HepG2 (cell line): ENCODE data around the gene TUBA8. TPM values are rescaled to one million over a fixed set of nuclear protein-coding genes. Genes with fewer than 3 reads are reported as not detected.
A peak's percentile ranks its signal among the peaks of the same experiment; 100 is the strongest.

Experiments
- ATF1 ChIP-seq: IDR thresholded peaks from 2 replicates; pipeline ENCODE4 v1.6.1; 2016; ENCODE audit warnings: mild to moderate bottlenecking, control low read depth
- BCL3 ChIP-seq: sonication (generic); formaldehyde crosslinking; IDR thresholded peaks from 2 replicates; pipeline ENCODE4 v1.5.1; 2020; ENCODE audit warnings: mild to moderate bottlenecking, missing genetic modification reagents, moderate library complexity
- CSRNP1 ChIP-seq: sonication (generic); formaldehyde crosslinking; IDR thresholded peaks from 2 replicates; pipeline ENCODE4 v1.8.1; 2023; ENCODE audit warnings: mild to moderate bottlenecking, missing genetic modification reagents
- JARID2 ChIP-seq: sonication (generic); formaldehyde crosslinking; IDR thresholded peaks from 2 replicates; pipeline ENCODE4 v1.8.1; 2023; ENCODE audit warnings: missing genetic modification reagents, inconsistent platforms; ENCODE audit not compliant: insufficient replicate concordance
- KLF6 ChIP-seq: IDR thresholded peaks from 2 replicates; pipeline ENCODE4 v1.8.0; 2016; ENCODE audit warnings: missing biosample characterization, missing genetic modification reagents
- MAFK ChIP-seq, 2 experiments: IDR thresholded peaks in 1 of 2; conservative IDR thresholded peaks in 1 of 2; 2 replicates each; pipeline ENCODE4 v1.6.1; 2011; ENCODE audit warnings: improper control_type of control experiment in 2 of 2, low read length in 2 of 2
- NFYB ChIP-seq: sonication (generic); formaldehyde crosslinking; IDR thresholded peaks from 2 replicates; pipeline ENCODE4 v1.4.0; 2020; ENCODE audit warnings: missing genetic modification reagents
- POLR2AphosphoS2 ChIP-seq: IDR thresholded peaks from 2 replicates; pipeline ENCODE4 v1.6.1; 2011; ENCODE audit warnings: low read depth, low read length, improper control_type of control experiment
- PTBP1 ChIP-seq: fragments of 200-400 bp; formaldehyde crosslinking; IDR thresholded peaks from 2 replicates; pipeline ENCODE4 v1.6.1; 2018; ENCODE audit warnings: low read length, low read depth; ENCODE audit not compliant: poor library complexity, severe bottlenecking
- RORA ChIP-seq: sonication (generic); formaldehyde crosslinking; IDR thresholded peaks from 2 replicates; pipeline ENCODE4 v1.5.0; 2020; ENCODE audit warnings: mild to moderate bottlenecking, missing genetic modification reagents, moderate library complexity
- STAG1 ChIP-seq: sonication (generic); formaldehyde crosslinking; IDR thresholded peaks from 2 replicates; pipeline ENCODE4 v1.4.0; 2020; ENCODE audit warnings: missing genetic modification reagents
- ZBTB2 ChIP-seq: sonication (generic); formaldehyde crosslinking; IDR thresholded peaks from 2 replicates; pipeline ENCODE4 v1.8.0; 2022; ENCODE audit warnings: low read depth, missing genetic modification reagents
- ZBTB25 ChIP-seq: IDR thresholded peaks from 2 replicates; pipeline ENCODE4 v1.6.1; 2018; ENCODE audit warnings: missing genetic modification reagents
- ZNF335 ChIP-seq: sonication (generic); formaldehyde crosslinking; IDR thresholded peaks from 2 replicates; pipeline ENCODE4 v1.4.0; 2020; ENCODE audit warnings: missing genetic modification reagents
- ZNF569 ChIP-seq: sonication (generic); formaldehyde crosslinking; IDR thresholded peaks from 2 replicates; pipeline ENCODE4 v1.5.0; 2020; ENCODE audit warnings: mild to moderate bottlenecking, missing genetic modification reagents, moderate library complexity, borderline replicate concordance
- ZNF570 ChIP-seq: sonication (generic); formaldehyde crosslinking; IDR thresholded peaks from 2 replicates; pipeline ENCODE4 v1.4.0; 2020; ENCODE audit warnings: mild to moderate bottlenecking, missing genetic modification reagents, borderline replicate concordance
- ZNF619 ChIP-seq: sonication (generic); formaldehyde crosslinking; IDR thresholded peaks from 2 replicates; pipeline ENCODE4 v1.4.0; 2020; ENCODE audit warnings: mild to moderate bottlenecking, missing genetic modification reagents
- ZNF713 ChIP-seq: sonication (generic); formaldehyde crosslinking; IDR thresholded peaks from 2 replicates; pipeline ENCODE4 v1.4.0; 2020; ENCODE audit warnings: mild to moderate bottlenecking, missing genetic modification reagents
- ZNF768 ChIP-seq: sonication (generic); formaldehyde crosslinking; IDR thresholded peaks from 2 replicates; pipeline ENCODE4 v1.4.0; 2020; ENCODE audit warnings: missing genetic modification reagents
- ZNF878 ChIP-seq: sonication (generic); formaldehyde crosslinking; IDR thresholded peaks from 2 replicates; pipeline ENCODE4 v1.8.1; 2023; ENCODE audit warnings: mild to moderate bottlenecking, missing genetic modification reagents, moderate library complexity
- polyA plus RNA-seq, 8 experiments: library from polyadenylated mRNA; depleted of rRNA in 3 of 8; stranded (reverse) in 7 of 8; unstranded in 1 of 8; fragments of >200 nt; fragmentation: Illumina TruSeq in 4 of 8; extraction: Trizol in 4 of 8; gene quantifications; 2 replicates each; pipeline versions ENCODE4 v1.2.1 to v1.2.3, GENCODE V29; 2011 to 2016; ENCODE audit warnings: low read depth in 4 of 8, missing spikeins in 1 of 8, mixed read lengths in 1 of 8; ENCODE audit not compliant: insufficient read depth in 1 of 8
- total RNA-seq, 5 experiments: library from RNA; depleted of rRNA; stranded (reverse); fragments of >200 nt; fragmentation: Illumina TruSeq; extraction: Trizol; gene quantifications; 2 replicates each; pipeline ENCODE4 v1.2.3, GENCODE V29; 2016; ENCODE audit warnings: low read depth in 1 of 5

Gene TUBA8
- total and polyA plus RNA-seq, 2 of the 13 experiments (the other 11 are each of a cell fraction or from before 2014, with no cell fraction given), result 0.35 to 0.69 TPM

- TF ChIP-seq JARID2 (CRISPR knock-in tag), result no peak
- TF ChIP-seq ATF1, result no peak
- no peak for TF ChIP-seq NFYB
- no peak for TF ChIP-seq BCL3 (CRISPR knock-in tag)
- peak; percentile 81; the same call in 1 of the 2 replicates for TF ChIP-seq ZNF335 (CRISPR knock-in tag)
- TF ChIP-seq KLF6 (CRISPR knock-in tag), result peak; percentile 82
- TF ChIP-seq PTBP1, result no peak
- no peak for TF ChIP-seq RORA
- TF ChIP-seq MAFK (conservative IDR thresholded peaks at IDR 0.05 in 1 of 2, IDR thresholded peaks at IDR 0.05 in 1 of 2; ENCODE audit: low read length in 2 of 2), result no peak
- TF ChIP-seq POLR2AphosphoS2, result no peak
- no peak for TF ChIP-seq ZBTB2 (CRISPR knock-in tag)
- TF ChIP-seq ZNF713 (CRISPR knock-in tag), result no peak
- TF ChIP-seq CSRNP1 (CRISPR knock-in tag), result peak; percentile 78; the same call in 1 of the 2 replicates
- TF ChIP-seq ZNF570 (CRISPR knock-in tag), result no peak
- TF ChIP-seq ZNF619 (CRISPR knock-in tag), result no peak
- no peak; the same call in 1 of the 2 replicates for TF ChIP-seq ZNF878 (CRISPR knock-in tag)
- no peak for TF ChIP-seq ZNF569 (CRISPR knock-in tag)
- TF ChIP-seq ZNF768, result no peak
- TF ChIP-seq STAG1 (CRISPR knock-in tag), result no peak
- peak; percentile 43; the same call in 1 of the 2 replicates for TF ChIP-seq ZBTB25
Observed at GRCh38 chr22:18077639-18078328, 32.8 kb upstream of the TUBA8 start, which contains the start of gene PEX26 (continued).
